B cell (primary cell): Measurements from ENCODE around the gene IPO7. TPM values are rescaled to one million over a fixed set of nuclear protein-coding genes. Genes with fewer than 3 reads are reported as not detected.
"Not testable (repeated sequence)": the region's sequence is repeated elsewhere in the genome, so short reads cannot be mapped to it uniquely, and the experiment has no call there.

Experiments used
- ATAC-seq: fragments of 200-7000 bp; cut with Tn5 transposase; one replicate; pipeline ENCODE4 v1.10.0; 2021; ENCODE audit warnings: low read depth, mild to moderate bottlenecking, moderate number of reproducible peaks, moderate library complexity
- CTCF ChIA-PET: fragments of 350-600 bp; sonication (Branson Sonifier 250); formaldehyde crosslinking; loops from one replicate; lab custom pipeline; 2021; ENCODE audit warnings: antibody characterized with exemption, inconsistent platforms; lab: Charles Lee
- POLR2A ChIA-PET: fragments of 350-600 bp; sonication (Branson Sonifier 250); formaldehyde crosslinking; loops from one replicate; lab custom pipeline; 2021; ENCODE audit warnings: antibody characterized with exemption; lab: Charles Lee
- DNase-seq: peaks from one replicate; pipeline ENCODE4 v3.0.0; 2013
- H2AFZ ChIP-seq: 2 replicates; pipeline ENCODE4 v1.6.1; 2012; ENCODE audit warnings: mild to moderate bottlenecking, low read depth, low read length; ENCODE audit not compliant: insufficient read depth, poor library complexity, severe bottlenecking
- H3K27ac ChIP-seq, 2 donors: 1 replicate in 1 of 2; 2 replicates in 1 of 2; pipeline ENCODE4 v1.5.1; 2012 to 2013; ENCODE audit warnings: low read length in 2 of 2, mild to moderate bottlenecking in 2 of 2, moderate library complexity in 1 of 2
- H3K27me3 ChIP-seq, 4 experiments: fragments of 200-600 bp in 1 of 4; sonication (generic) in 1 of 4; replicated peaks in 1 of 4; 1 replicate in 2 of 4; 2 replicates in 2 of 4; pipeline versions ENCODE4 v1.6.1 to v1.7.0; 2013 to 2016; ENCODE audit warnings: low read length in 3 of 4, mild to moderate bottlenecking in 2 of 4, mixed read lengths in 1 of 4, moderate library complexity in 1 of 4; ENCODE audit not compliant: insufficient read depth in 4 of 4, control insufficient read depth in 3 of 4; ENCODE audit errors: control extremely low read depth in 1 of 4
- H3K36me3 ChIP-seq, 2 experiments: replicated peaks in 1 of 2; 1 replicate in 1 of 2; 2 replicates in 1 of 2; pipeline versions ENCODE4 v1.6.1 to v1.7.1; 2013; ENCODE audit warnings: low read length in 1 of 2; ENCODE audit not compliant: insufficient read depth in 2 of 2, control insufficient read depth in 1 of 2; ENCODE audit errors: control extremely low read depth in 1 of 2, extremely low read depth in 1 of 2
- H3K4me1 ChIP-seq, 2 donors: fragments of 200-600 bp in 1 of 2; sonication (generic) in 1 of 2; 1 replicate in 1 of 2; 2 replicates in 1 of 2; pipeline versions ENCODE4 v1.5.1 to v1.6.1; 2013 to 2017; ENCODE audit warnings: low read length in 2 of 2; ENCODE audit not compliant: control insufficient read depth in 2 of 2, insufficient read depth in 2 of 2
- H3K4me2 ChIP-seq: replicated peaks from 2 replicates; pipeline ENCODE3; 2012; ENCODE audit warnings: mild to moderate bottlenecking, low read depth, low read length; ENCODE audit not compliant: poor library complexity, severe bottlenecking
- H3K4me3 ChIP-seq, 5 experiments: fragments of 200-600 bp in 1 of 5; sonication (generic) in 1 of 5; 1 replicate in 3 of 5; 2 replicates in 2 of 5; pipeline versions ENCODE4 v1.5.1 to v1.7.0; 2011 to 2016; ENCODE audit warnings: low read length in 4 of 5, mild to moderate bottlenecking in 4 of 5, low read depth in 2 of 5, control low read depth in 1 of 5, moderate library complexity in 1 of 5; ENCODE audit not compliant: insufficient read depth in 1 of 5; ENCODE audit errors: control extremely low read depth in 1 of 5, extremely low read depth in 1 of 5
- H3K79me2 ChIP-seq: fragments of 200-600 bp; sonication (generic); one replicate; pipeline ENCODE4 v1.6.0; 2016; ENCODE audit warnings: low read length; ENCODE audit not compliant: control insufficient read depth, insufficient read depth
- H3K9ac ChIP-seq: fragments of 200-600 bp; sonication (generic); 2 replicates; pipeline ENCODE4 v1.6.1; 2017; ENCODE audit warnings: mild to moderate bottlenecking, low read length, moderate library complexity
- H3K9me3 ChIP-seq, 3 donors: one replicate each; pipeline versions ENCODE4 v1.6.1 to v1.7.1; 2013; ENCODE audit warnings: low read length in 2 of 3; ENCODE audit not compliant: control insufficient read depth in 2 of 3, insufficient read depth in 1 of 3; ENCODE audit errors: control extremely low read depth in 1 of 3
- H4K20me1 ChIP-seq: 2 replicates; pipeline ENCODE4 v1.6.0; 2012; ENCODE audit warnings: mild to moderate bottlenecking, low read length; ENCODE audit not compliant: insufficient read depth, control insufficient read depth, poor library complexity, severe bottlenecking
- H3K27ac Mint-ChIP-seq: one replicate; pipeline ENCODE4 v1.8.0; 2021; ENCODE audit warnings: mixed read lengths
- H3K27me3 Mint-ChIP-seq: one replicate; pipeline ENCODE4 v1.8.0; 2021; ENCODE audit warnings: mixed read lengths
- H3K4me1 Mint-ChIP-seq: one replicate; pipeline ENCODE4 v1.8.0; 2021; ENCODE audit warnings: mixed read lengths
- H3K4me3 Mint-ChIP-seq: one replicate; pipeline ENCODE4 v1.8.0; 2021; ENCODE audit warnings: mixed read lengths
- H3K9me3 Mint-ChIP-seq: one replicate; pipeline ENCODE4 v1.8.0; 2022; ENCODE audit warnings: mixed read lengths; ENCODE audit not compliant: insufficient read depth
- EZH2 ChIP-seq: IDR thresholded peaks from 2 replicates; pipeline ENCODE4 v1.6.1; 2012; ENCODE audit warnings: borderline replicate concordance, low read depth, mild to moderate bottlenecking, moderate library complexity, low read length; ENCODE audit not compliant: insufficient read depth, poor library complexity, severe bottlenecking
- WGBS: methylation state at CpG from one replicate; pipeline ENCODE4 v1.1.5; 2013; ENCODE audit warnings: missing lambda C conversion rate; ENCODE audit not compliant: insufficient coverage; 5-methylcytosine and 5-hydroxymethylcytosine counted together
- intact Hi-C: fragments of 100-400 bp; cut with micrococcal nuclease; formaldehyde crosslinking; loops from one replicate; pipeline ENCODE4 v1.10.0; 2022
- polyA plus RNA-seq: library from polyadenylated mRNA; depleted of rRNA; stranded (reverse); fragments of >200 nt; gene quantifications from 2 replicates; pipeline ENCODE4 v1.2.3, GENCODE V29; 2012
- total RNA-seq, 2 donors: library from RNA; stranded (reverse); fragments of 120-200 nt in 1 of 2; gene quantifications; 1 replicate in 1 of 2; 2 replicates in 1 of 2; pipeline versions ENCODE4 v1.2.3 to v1.2.4, GENCODE V29; 2013 to 2022
- TF ChIP-seq, protein P1 (sequence below): fragments of 200-600 bp; IDR thresholded peaks from one replicate; pipeline ENCODE4 v1.8.0; 2022; ENCODE audit warnings: antibody characterized with exemption, mild to moderate bottlenecking

The IPO7 gene
- total and polyA plus RNA-seq, 2 donors (not counting 1 experiment from before 2014, with no cell fraction given): 9.8 to 53.2 TPM

DNA sequence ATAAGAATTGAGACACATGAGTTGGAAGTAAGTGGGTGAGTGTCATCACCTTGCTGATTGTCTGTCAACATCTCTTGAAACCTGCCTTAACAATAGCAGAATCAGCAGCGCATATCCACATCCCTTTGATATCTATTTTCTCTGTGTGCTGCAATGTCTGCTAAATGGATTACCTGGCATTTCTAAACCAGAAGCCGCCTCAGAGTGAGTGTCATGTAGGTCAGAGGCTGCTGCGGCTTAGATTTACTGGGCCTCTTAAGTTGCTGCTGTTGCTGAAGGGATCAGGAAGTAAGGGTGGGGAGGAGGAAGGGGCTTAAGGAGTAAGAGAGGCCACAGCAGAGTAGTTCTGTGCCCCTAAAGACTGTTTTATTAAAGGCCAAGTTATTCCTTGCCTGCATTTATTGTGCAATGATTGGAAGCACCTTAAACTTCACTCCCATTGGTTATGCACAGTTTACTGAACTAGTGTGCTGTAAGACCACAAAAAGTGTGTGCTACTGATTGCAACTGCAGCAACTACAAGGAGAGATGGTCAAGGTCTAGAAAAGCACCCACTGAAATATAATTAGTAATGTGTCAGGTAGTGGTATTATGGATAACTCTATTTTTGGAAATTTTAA, 40.3 kb upstream of the IPO7 start:
- H3K79me2 ChIP-seq: no peaks in the 10 kb centered on the region
- Mint-ChIP-seq H3K27me3 (peaks cover 14% of the 10 kb centered on the region), H3K9me3 (no peaks in the 10 kb centered on the region), H3K4me1 (no peaks in the 10 kb centered on the region), H3K27ac (no peak overlapping the region), H3K4me3 (no peak overlapping the region)
- CTCF ChIA-PET: no interaction called here
- POLR2A ChIA-PET: no interaction called here
- no peak overlapping the region for H3K9ac ChIP-seq
- no peaks in the 10 kb centered on the region for H3K9me3 ChIP-seq
- intact Hi-C loops: no loop called here
- no peaks in the 10 kb centered on the region for H3K4me1 ChIP-seq
- H3K4me3 ChIP-seq: no peak overlapping the region
- TF ChIP-seq EZH2: no peak
- TF ChIP-seq, protein P1, sequence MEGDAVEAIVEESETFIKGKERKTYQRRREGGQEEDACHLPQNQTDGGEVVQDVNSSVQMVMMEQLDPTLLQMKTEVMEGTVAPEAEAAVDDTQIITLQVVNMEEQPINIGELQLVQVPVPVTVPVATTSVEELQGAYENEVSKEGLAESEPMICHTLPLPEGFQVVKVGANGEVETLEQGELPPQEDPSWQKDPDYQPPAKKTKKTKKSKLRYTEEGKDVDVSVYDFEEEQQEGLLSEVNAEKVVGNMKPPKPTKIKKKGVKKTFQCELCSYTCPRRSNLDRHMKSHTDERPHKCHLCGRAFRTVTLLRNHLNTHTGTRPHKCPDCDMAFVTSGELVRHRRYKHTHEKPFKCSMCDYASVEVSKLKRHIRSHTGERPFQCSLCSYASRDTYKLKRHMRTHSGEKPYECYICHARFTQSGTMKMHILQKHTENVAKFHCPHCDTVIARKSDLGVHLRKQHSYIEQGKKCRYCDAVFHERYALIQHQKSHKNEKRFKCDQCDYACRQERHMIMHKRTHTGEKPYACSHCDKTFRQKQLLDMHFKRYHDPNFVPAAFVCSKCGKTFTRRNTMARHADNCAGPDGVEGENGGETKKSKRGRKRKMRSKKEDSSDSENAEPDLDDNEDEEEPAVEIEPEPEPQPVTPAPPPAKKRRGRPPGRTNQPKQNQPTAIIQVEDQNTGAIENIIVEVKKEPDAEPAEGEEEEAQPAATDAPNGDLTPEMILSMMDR: no peak
- H2AFZ ChIP-seq: no peak overlapping the region
- WGBS: no CpG with 5 or more reads among the region's 3 CpGs
- H4K20me1 ChIP-seq: no peaks in the 10 kb centered on the region
- H3K36me3 ChIP-seq: no peaks in the 10 kb centered on the region
- DNase-seq: no peak
- no peaks in the 10 kb centered on the region for H3K27me3 ChIP-seq
- no peak overlapping the region for H3K27ac ChIP-seq
- no peak overlapping the region for H3K4me2 ChIP-seq
- no peak for ATAC-seq

- no peak for ATAC-seq
- H3K79me2 ChIP-seq: no peaks in the 10 kb centered on the region
- H3K4me1 Mint-ChIP-seq: no peaks in the 10 kb centered on the region
- no peak overlapping the region for H3K4me3 ChIP-seq
- no peak overlapping the region for H3K27ac Mint-ChIP-seq
- no peak overlapping the region for H3K4me3 Mint-ChIP-seq
- no peak overlapping the region for H3K9ac ChIP-seq
- H3K27me3 ChIP-seq: no peaks in the 10 kb centered on the region
- no peaks in the 10 kb centered on the region for H3K36me3 ChIP-seq
- POLR2A ChIA-PET: interaction anchor here (0.7 kb wide), 1 partner anchor 33 kb away, joined by 3 read pairs; no protein-coding TSS in a partner anchor
- 58% methylated on average over 2 of the region's 2 CpGs for WGBS
- H4K20me1 ChIP-seq: no peaks in the 10 kb centered on the region
- H2AFZ ChIP-seq: no peak overlapping the region
- intact Hi-C loops: no loop called here
- no peak for DNase-seq
- H3K9me3 Mint-ChIP-seq: no peaks in the 10 kb centered on the region
- H3K4me1 ChIP-seq: no peaks in the 10 kb centered on the region
- TF ChIP-seq, protein P1: no peak
- TF ChIP-seq EZH2: no peak
- CTCF ChIA-PET: interaction anchor here (0.7 to 0.9 kb wide), 2 partner anchors 18 to 210 kb away, joined by 3 to 5 read pairs; no protein-coding TSS in a partner anchor
- H3K27me3 Mint-ChIP-seq: peaks cover 26% of the 10 kb centered on the region
- H3K4me2 ChIP-seq: no peak overlapping the region
- H3K9me3 ChIP-seq: no peaks in the 10 kb centered on the region
- no peak overlapping the region for H3K27ac ChIP-seq
Measured at GRCh38 chr11:9347100-9347499, 37.4 kb upstream of the IPO7 start.

DNA sequence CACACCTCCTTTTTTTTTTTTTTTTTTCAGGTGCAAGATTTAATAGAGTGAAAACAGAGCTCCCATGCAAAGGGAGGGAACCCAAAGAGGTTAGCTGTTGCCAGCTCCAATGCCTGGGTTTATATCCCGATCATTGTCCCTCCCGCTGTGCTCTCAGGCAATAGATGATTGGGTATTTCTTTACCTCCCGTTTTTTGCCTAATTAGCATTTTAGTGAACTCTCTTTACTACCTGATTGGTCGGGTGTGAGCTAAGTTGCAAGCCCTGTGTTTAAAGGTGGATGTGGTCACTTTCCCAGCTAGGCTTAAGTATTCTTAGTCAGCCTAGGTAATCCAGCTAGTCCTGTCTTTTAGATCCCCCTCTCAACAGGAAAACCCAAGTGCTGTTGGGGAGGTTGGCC, 36.7 kb upstream of the IPO7 start:
- H3K4me3 ChIP-seq, H3K9me3 Mint-ChIP-seq, H3K27me3 ChIP-seq, H3K79me2 ChIP-seq, intact Hi-C loops, H3K9ac ChIP-seq, DNase-seq, H3K4me3 Mint-ChIP-seq, H3K27ac ChIP-seq, H4K20me1 ChIP-seq, H3K4me2 ChIP-seq, H3K36me3 ChIP-seq, ATAC-seq, H3K4me1 ChIP-seq, H2AFZ ChIP-seq, H3K9me3 ChIP-seq, H3K27ac Mint-ChIP-seq, H3K4me1 Mint-ChIP-seq: not testable (repeated sequence)
- CTCF ChIA-PET: interaction anchor here (0.7 kb wide), 1 partner anchor 18 kb away, joined by 3 read pairs; no protein-coding TSS in a partner anchor
- 100% methylated on average over 2 of the region's 4 CpGs for WGBS
- POLR2A ChIA-PET: interaction anchor here (0.6 kb wide), 1 partner anchor 79 kb away, joined by 3 read pairs; no protein-coding TSS in a partner anchor
- H3K27me3 Mint-ChIP-seq: peaks cover 27% of the 10 kb centered on the region
